Measurements from ENCODE around the gene MAST4.

Gene MAST4

DNA sequence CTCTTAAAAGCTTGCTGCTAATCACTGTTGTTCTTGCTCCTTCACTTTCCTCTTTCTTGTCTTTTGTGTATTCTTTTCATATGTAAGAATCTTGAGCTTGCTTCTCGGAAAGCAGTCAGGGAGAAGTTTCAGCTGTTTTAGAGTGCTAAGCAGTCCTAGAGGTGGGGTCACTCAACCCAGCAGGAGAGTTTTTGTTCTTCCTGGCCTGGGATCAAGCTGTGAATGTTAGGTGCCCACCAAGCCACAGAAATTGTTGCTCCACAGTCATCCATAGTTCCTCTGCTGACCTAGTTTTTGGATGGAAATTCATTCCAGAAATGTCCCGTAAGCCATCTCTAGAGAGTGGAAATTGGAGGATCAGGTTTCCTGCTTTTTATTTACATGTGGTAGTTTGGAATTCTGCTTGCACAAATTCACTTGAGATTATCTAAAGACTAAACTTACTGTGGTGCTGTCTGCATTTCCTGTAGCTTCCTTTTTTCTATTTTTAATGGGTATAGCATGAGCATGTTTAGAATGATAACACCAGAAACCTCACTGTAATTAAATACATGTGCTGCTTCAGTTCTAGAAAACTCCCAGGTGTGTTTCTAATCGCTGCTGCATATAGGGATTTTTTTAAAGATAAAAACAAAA lies 108.7 kb downstream of the MAST4 start:
- DNase-seq, result no peak

DNA sequence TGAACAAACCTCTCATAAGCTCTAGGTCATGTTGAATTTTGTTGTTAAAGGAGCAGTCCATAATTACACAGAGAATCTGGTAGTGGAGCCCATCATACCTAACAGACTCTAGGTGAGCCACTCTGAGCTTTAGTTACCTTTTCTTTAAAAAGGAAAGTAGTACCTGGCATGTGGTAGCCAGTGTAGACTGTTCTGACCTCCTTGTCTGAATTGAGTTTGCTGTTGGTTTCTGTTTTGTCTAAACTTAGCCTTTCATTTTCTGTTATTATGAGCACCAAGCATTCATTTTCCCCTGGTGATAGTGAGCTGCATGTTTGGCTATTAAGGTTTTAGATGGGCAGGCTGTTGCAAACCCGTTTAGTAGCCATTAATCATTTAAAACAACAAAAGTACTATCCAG lies 112.2 kb downstream of the MAST4 start:
- no peak for DNase-seq

DNA sequence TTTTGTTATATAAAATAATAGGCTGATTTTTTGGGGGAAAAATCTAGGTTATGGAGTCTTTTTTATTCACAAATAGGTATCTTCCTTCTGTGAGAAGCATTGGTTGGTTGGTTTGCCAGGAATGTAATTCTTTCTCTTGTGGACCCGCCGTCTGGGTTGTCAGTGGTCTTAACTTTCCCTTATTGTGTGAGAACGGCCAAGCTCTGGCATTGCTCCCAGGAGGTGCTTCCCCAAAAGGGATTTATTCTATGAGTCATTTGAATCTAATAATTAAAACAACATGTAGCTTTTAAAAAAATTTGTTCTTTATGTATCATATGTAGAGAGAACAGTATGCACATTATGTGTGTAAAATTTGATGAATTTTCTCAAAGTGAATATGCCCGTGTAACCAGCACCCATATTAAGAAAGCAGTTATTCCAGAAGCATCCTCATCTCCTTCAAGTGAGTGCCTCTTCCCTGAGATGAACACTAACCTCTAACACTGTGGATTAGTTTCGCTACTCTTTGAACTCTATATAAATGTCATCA lies 114.4 kb downstream of the MAST4 start:
- DNase-seq, result no peak

DNA sequence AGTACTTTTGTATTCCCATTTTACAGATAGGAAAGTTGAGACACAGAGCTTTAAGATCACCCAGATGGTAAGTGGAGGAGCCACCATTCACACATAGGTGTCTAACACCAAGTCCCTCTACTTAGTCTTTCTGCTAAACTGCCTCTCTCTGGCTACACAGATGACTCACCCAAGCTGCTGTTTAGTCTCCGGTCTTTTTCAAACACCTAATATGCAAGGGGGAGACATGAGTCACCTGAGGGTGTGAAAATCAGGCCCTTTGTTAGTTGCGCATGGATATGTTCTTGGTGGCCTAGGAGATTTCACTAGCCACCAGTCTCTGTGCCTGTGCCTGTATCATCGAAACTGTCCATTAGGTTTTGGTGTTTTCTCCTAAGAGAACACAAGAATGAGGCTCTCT lies 117.8 kb downstream of the MAST4 start:
- DNase-seq, result no peak

DNA sequence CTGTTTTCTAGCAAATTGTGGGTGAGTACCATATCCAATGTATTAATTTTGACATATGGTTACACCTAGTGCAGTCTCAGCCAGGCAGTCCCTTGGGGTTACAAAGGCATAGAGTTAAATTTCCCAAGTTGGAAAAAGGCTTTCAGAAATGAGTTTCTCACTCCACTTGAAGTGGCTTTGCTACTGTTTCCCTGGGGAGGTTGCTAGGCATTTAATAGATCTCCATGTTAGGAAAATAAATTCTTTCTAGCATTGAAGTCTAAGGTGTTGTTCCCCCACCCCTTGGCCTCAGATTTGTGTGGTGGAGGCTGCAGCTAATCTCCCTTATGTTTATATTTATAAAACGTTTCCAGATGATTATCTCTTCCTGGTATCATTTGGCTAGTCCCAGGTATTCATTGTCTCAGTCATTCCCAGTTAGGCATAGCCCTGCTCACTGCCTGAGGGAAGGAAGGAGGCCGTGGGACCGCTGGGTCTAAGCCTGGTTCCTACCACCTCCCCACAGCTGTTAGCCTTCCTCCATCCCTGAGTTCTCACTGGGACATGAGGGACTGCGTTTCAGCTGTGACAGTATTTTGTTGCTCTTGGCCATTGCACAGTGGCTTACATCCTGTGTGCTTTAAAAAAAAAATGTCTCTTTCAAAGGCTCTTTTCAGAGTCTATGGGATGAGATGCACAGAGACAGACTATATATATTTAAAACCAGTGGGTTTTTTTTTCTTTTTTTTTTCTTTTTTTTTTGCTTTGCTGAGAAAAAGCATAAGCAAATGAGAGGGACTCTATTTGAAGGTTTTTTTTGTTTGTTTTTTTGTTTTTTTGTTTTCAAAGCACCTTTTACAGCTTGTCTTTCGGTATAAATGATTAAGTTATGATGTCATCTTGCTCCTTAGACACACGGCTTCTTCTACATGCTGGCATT lies 121.5 kb downstream of the MAST4 start:
- DNase-seq, result no peak

DNA sequence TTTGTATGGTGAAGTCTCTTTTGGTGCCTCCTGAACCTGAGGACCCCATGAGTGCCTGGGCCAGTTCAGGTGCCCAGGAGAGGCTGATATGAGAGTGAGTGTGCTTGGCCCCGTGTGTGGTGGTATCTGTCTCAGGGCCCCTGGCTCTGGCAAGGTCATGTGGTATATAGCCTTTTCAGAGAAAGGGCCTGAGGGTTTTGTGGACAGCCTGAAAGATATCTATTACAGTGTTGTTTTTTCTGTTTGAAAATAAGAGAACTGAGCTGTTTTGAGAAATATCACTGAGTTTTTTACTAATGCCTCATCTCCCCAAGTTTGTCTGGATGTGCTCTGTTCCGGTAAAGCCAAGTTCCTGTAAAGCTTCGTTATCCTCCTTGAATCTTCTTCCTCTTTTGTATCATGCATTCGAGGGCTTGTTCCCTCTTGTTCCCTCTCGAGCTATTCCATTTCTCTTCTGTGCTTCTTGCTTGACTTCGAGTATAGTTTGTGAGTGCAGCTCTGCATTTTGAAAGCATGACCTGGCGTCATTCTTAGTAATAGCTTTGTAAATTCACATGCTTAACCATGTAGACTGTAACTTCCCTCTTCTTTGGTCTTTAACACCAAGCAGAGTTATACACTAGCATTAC lies 122.3 kb downstream of the MAST4 start:
- DNase-seq, result no peak

DNA sequence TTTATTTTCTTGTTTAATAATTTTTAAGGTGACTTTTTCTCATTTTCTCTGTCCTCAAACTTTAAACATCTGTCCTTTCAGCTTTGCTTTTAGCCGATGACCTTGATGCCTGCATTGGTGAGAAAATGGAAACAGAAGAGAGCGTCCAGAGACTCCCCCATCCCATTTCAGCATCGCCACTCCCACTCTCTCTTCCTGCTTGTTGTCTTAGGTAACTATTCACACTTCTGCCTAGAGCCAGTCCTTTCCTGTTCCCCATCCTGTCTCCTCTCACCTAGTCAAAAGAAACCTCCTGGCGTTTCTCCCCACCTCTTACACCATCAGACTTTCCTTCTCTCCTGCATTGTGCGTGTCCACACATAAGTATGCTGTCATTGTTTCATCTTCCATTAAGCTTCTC lies 124.6 kb downstream of the MAST4 start:
- DNase-seq, result no peak

DNA sequence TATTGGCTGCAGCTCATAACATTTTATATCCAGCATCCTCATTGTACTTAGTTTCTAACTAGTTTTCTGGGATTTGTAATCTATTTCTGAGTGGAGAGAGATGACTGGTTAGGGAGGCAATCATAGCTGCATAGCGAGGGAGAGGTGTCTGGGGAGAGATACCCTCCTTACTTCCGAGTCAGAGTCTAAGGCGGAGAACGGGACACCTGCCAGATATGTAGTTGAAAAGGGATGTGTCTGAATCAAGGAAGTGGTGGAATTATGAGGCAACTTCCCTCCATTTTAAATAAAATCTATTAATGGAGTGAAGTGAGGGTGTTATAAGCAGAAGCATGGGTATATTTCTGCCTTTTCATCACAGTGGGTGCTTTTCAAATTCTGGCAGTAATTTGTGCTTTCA lies 126.5 kb downstream of the MAST4 start:
- no peak for DNase-seq

DNA sequence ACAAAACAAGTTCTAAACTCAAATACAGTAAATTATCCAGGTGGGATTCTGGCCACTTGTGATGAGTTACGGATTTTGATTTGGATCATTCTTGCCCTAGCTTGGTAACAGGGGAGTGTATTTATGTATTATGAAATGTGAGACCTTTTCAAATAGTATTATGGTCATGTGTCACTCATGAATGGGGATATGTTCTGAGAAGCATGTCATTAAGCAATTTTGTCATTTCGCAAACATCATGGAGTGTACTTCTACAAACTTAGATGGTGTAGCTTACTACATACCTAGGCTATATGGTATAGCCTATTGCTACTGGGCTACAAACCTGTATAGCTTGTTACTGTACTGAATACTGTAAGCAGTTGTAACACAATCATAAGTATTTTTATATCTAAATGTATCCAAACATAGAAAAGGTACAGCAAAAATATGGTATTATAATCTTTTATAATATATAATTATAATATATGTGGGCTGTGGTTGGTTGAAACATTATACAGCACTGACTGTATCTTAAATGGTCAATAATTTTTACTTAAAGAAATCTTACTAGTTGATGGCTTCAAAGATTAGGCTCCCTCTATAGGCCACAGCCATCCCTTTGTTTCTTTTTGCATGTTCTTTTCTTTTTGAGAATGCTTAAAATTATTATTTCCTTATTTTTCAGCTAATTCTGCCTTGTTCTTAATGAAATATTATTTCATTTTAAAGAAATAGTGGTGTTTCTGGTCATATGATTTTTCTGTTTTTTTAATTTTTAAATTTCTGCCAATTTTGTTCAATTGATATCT lies 128.4 kb downstream of the MAST4 start:
- no peak for DNase-seq

DNA sequence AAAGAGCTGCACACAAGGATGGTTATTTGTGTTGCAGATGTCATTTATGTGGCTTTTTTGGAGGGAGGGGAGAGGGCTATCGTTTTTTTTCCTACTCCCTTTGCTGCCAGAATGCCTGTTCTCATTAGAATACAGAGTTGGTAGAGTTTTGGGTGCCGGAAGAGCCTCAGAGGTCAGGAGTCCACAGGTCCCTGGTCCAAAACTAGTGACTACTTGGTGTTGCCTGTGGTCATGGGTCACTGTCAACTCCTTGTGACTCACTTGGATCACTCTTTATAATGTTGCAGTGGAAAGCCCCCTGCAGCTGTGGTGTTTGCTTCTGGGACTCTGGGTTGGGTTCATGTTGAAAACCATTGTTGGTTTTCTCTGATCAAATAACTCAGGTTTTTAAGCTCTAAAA lies 131.4 kb downstream of the MAST4 start:
- no peak for DNase-seq

DNA sequence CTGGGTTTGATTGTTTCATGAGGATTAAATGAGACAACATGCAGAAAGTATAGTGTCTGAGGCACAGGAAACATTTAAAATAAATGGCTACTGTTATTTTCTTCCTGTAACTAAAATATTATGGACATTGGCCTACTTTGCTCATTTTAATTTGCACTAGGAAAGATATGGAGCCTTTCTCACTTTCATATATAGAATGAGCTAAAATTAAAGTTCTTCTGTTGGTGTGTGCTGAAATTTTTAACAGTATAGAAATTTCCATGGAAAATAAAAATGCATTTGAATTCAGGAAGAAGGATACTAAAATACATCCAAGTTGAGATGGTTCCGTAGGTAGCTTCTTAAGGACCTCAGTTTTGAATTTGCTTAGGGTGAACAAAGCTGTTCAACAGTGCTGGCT lies 131.9 kb downstream of the MAST4 start:
- DNase-seq, result no peak

DNA sequence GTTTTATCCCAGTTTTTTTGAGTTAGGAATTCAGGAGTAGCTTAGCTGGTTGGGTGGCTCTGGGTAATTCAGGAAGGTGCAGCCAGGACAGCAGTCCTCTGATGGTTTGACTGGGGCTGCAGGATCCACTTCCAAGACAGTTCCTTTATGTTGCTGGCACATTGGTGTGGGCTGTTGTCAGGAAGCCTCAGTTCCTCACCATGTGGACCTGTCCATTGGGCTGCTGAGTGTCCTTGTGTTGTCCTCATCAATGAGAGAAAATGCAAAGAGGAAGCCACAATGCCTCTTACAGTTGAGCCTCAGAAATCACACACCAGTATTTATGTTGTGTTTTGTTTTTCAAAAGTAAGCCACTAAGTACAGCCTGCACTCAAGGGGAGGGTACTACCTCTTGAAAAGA lies 140.9 kb downstream of the MAST4 start:
- no peak for DNase-seq

DNA sequence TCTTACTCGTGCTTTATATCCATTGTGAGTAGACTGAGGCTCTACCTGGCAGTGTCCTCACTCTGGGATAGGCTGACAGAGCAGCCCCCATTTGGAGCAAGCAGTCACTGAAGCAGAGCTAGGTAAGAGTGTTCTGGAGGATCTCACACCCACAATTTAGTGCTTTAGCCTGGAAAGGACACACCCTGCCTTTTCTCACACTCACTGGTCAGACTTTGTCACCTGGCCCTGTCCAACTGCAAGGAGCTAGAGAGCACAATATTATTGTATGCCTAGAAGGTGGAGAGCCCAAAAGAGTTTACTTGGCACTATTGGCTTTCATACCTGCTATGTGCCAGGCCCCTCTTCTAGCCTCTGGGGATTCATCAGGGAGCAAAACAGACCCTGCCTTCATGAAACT lies 141.9 kb downstream of the MAST4 start:
- DNase-seq, result no peak

DNA sequence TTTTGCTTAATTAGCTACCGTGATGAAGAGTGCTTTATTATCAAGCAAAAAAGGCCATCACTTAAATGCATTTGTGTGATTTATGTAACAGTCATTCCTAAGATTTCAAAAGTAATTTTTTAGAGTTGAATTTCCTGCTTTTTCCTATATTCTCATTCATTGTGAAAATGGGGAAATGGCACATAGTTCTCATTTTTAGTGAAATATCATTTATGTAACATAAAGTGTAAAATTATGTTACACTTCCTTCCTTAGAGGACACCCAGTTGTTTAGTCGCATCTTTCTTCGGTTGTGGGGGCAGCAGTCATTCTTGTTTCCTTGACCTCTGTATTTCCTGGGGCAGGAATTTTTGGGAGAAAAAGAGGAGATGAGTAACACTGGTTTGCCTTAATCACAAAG lies 142.8 kb downstream of the MAST4 start:
- DNase-seq, result no peak

DNA sequence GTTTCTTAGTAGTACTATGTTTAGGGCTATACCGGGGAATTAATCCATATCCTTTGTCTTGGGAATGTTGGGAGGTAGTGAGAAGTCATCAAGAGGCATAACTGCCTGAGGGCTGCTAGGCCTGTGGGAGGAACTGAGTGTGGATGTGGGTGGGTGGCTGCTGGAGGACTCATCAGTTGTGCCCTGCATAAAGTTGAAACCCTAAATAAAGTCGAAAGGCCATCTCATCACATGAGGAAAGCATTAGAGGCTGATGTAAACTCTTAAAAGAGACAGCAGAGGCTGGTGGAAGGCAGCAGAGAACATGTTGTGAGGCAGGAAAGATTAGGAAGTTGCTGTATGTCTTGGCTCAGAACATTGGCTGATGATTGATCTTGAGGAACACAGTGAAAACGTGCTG lies 143.8 kb downstream of the MAST4 start:
- no peak for DNase-seq

DNA sequence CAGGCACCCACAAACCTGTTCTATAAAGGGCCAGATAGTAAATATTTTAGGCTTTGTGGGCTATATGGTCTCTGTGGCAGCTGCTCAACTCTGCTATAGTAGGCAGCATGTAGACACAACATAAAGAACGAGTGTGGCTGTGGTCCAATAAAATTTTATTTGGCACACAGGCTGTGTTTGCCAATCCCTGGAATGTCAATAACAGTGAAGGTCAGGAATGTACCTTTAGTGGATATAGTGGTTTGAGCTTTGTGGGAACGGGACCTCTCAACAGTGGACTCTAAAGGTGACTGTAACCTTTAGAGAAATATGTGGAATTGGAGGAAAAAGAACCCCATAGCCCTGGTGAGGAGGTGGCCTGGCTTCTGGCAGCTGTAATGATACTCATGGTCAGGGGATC lies 145.2 kb downstream of the MAST4 start:
- no peak for DNase-seq

DNA sequence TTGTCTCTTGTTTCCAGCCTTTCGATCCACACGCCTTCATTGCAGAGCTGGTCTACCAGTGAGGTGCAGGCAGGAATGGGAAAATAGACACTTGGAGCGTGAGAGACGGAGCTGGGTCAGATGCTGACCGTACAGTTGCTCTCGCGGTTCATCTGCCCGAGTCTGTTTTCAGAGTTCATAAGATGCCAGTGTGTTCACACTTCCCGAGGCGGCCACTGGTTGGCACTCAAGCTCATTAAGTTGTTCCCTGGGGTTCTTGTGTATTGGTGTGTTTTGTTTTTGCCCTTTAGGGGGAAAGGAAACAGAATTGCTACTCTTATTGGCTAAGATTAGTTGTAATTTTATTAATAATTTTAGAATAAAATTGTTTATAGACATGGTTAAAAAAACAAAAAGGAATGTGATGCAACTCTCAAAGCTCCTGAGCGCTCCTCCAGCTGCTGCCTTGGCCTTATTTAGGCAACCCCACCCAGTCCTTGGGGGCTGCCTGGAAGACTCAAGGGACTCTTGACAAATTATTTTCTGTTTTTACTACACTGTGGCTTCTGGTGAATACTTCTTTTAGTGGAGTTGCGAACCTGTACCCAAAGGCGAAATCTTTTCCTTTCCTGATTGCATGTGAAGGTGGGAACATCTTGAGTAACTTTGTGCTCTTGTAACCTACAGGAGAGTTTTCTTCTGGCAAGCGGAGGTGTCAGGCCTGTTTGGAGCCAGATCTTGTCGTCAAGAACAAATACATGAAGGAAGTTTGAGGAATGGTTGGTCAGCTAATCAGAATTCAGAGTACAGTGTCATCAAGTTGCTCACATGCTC lies 146.1 kb downstream of the MAST4 start:
- DNase-seq, result peak; percentile 53

DNA sequence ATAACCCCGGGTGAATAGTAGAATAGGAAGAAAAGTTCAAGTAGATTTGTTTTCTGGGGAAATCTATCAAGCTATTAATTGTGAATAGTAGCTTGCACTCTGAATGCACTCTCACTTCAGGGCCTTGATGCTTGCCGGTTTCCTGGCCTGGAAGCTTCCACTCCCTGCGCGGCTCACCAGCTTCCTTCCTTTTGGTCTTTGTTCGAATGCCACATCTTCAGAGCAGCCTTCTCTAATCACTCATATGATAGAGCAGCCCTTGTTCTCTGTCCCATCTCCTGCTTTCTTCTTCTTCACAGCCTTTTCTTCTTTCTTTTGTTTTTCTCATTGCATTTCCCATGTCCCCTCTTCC lies 146.7 kb downstream of the MAST4 start:
- no peak for DNase-seq

DNA sequence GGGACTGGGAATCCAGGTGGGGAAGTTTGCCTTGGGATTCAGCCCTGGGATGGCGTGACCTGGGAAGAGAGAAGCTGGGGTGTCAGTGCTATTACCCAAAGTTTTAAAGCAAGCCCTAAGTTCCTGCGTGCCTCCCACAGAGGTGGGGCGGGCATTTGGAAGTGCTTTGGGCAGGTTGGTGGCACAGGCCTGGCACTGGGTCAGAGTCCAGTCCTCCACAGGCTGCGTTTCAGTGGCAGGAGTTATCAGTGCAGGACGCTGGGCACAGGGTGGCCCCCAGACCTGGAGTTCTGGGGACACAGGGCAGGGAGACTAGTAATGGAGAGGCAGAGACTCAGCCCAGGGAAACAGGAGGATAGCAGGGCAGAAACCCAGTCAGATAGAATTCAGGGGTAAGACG lies 147.2 kb downstream of the MAST4 start:
- no peak for DNase-seq

DNA sequence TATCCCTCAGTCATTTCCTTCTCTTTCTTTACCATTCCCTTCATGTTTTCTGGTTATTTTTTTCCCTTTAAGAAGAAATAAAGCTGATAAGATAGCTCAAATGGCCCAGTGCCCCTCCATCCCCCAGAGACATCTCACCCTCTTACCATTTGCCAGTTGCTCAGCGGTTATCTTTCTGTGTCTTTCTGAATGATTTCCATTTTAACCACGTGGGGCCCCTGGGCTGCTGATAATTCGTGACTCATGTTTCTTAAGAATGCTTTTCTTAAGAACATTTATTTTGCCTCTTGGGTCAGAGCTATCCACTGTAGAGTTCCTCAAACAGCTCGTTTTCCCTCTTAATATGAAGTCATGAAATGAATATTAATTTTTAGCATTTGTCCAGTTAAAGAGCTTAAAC lies 147.8 kb downstream of the MAST4 start:
- no peak for DNase-seq

DNA sequence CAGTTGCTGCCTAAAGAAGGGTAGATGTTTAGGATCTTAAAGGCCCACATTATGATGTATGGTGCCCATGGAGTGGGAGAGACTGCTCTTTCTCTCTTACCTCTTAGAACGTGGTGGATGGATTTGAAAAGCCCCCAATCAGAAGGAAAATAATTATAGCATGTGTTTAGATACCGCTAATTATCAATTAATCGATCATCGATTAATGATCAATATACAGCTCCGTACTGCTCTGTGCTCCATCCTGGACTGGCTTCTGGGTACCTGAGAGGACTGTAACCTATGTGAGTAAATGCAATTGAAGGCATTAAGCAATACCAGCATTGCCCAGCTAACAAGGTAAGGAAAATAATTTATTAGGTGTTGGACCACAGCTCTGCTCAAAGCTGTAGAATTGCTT lies 149.1 kb downstream of the MAST4 start:
- DNase-seq, result no peak

DNA sequence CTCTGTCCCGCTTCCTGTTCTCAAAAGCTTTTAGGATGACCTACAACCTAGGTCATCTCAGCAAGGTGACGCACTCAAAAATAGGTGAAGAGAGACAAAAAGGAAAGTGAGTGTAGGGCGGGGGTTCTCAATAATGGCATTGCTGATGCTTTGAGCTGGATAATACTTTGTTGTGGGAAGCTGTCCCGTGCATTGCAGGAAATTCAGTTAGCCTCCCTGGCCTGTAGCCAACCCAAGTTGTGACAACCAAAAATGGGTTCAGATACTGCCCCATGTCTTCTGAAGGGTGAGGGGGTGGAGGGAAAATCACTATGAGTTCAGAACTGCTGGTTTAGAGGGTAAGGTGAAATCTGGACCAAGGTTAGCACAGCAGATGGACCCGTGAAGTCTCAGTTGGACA lies 151.4 kb downstream of the MAST4 start:
- no peak for DNase-seq
